ENCODE measurements around the gene IRGC.

IRGC gene

DNA sequence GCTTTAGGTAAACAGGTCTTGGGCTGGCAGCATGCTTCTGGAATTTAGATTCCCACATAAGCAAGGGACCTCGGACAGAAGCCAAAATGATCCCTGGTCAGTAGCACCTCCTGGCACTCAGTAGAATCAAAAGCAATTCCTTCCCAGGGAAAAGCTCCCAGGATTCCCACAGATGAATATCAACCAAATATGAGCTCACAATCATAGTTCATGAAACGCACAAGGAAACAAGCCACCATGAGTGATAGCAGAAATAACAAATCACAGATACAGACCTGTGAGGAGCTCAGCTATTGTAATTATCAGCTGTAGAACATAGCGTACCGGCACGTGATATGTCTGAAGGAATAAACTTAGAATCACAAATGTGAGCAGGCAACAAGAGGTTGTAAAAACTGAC is 24.1 kb upstream of the IRGC start:
- DNase-seq = no peak

DNA sequence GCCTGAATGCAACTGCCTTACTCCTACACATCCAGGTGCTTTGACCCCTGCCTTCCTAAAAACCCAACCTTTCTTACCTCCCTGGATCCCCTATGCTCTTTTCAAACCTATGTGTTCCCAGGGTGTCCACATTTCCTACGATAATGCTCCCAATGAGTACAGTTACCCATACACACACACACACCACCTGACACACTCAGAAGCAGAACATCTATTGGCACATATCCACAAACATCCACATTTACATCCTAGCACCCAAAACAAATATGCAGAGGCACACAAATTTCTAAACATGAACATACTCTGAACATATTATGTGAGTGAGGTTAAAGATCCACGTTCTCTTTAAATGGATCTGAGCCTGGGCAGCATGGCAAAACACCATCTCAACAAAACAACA is 23.5 kb upstream of the IRGC start:
- no peak for DNase-seq

DNA sequence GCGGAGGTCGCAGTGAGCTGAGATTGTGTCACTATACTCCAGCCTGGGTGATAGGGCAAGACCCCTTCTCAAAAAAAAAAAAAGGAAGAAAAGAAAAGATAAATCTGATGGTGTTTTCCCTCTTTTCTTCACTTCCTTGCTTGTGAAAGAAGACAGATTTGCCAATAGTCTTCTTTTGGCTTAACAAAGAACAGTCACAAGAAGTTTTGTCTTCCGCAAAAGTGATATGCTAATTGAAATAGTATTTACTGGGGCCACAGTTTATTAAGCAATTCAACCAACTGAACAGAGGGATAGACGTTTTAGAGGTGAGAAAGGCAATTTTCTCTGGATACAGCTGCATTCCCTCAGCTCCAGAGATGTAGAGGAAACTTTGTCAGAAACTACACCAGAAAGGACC is 23.0 kb upstream of the IRGC start:
- DNase-seq = no peak

DNA sequence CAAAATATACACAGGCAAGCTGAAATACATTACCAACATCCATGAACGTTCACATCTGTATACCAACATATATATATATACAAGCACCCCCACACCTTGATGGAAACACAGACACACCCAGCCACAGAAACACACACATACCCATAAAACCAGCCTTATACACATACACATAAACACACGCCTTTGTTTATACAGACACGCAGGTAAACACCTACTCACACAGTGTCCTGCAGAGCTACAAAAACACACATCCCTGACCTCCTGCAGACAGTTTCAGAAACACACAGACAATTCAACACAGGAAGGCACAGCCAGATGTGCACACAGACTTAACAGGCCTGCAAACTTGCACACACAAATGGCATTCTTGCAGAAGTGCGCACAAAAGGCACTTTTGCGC is 21.3 kb upstream of the IRGC start:
- DNase-seq = no peak

DNA sequence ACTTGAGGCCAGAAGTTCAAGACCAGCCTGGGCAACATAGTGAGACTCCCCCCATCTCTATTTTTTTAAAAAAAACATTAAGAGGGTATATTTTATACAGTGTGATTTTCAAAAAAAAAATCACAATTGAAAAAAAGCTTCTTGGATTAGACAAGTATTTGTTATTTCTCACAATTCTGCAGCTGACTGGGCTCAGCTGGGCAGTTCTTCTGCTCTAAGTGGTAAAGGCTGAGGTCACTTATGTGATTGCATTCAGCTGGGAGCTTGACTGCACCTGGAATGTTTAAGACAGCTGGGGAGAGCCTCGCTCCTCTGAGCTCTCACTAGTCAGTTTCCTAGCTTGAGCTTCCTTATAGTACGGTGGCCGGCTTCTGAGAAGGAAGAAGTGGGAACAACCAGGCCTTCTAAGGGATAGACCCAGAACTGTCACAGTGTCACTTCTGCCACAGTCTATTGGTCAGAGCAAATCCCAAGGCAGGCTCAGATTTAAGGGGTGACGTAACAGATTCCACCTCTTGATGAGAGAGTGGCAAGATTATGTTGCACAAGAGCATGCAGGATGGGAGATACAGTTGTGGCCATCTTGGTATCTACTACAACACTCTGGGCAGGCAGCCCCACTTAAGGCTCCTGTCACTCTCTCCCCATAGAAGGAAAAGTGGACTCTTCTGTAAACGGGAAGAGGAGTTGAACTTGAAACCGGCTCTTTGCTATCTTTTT is 19.7 kb upstream of the IRGC start:
- DNase-seq = no peak

DNA sequence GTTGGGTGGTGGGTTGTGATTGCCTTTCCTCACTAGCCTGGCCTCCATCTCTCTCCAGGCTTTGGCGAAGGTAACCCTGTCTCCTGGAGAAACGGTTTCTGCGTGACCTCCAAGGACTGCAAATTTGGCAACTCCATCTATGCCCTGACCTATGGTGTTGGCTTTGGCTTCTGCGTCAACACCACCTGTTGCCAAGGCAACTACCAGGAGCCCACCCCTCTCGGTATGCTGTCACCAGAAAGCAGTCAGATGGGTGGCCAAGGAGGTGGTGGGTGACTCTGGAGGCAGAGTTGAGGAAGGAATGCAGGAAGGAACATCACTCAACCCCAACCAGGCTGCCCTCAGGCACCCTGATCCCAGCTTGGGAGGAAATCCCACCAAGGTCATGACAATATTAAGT is 18.6 kb upstream of the IRGC start:
- no peak for DNase-seq

DNA sequence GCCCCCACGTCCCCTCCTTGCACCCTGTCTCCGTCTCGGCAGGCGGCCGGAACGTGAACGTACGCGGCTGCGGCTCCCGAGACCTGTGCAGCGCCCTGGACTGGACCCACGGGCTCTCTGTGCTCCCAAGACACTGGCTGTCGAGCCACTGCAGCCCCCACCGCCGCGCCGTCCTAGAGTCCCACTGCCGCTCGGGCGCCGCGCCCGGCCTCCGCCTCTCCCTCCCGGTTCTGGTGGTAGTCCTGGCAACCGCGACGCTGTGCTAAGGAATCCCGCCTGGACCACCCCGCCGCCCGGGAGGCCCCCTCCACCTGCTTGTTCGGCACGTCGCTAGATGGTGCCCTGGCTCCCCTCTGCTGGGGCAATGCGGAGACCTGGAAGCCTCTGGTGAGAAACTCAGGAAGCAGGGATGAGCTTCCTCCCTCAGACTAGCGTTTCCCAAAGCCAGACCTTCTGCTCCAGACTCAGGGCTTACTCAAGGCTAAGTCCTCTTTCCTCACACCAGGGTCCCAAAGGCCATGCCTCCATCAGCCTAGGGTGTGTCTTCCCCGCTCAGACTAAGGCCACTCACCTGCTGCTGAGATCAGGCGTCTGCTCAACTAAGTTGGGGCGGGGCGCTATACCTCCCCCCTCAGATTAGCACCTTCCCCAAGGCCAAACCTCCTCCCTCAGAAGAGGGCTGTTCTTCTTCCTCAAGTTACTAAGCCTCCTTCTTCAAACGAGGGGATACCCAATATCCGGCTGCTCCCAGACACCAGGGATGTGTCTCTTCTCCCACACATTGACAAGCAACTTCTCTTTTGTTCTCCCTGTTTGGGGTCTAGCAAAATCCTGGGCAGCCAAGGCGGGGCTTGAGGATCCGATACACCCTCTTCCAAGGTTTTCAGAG is 16.1 kb upstream of the IRGC start:
- DNase-seq = no peak

DNA sequence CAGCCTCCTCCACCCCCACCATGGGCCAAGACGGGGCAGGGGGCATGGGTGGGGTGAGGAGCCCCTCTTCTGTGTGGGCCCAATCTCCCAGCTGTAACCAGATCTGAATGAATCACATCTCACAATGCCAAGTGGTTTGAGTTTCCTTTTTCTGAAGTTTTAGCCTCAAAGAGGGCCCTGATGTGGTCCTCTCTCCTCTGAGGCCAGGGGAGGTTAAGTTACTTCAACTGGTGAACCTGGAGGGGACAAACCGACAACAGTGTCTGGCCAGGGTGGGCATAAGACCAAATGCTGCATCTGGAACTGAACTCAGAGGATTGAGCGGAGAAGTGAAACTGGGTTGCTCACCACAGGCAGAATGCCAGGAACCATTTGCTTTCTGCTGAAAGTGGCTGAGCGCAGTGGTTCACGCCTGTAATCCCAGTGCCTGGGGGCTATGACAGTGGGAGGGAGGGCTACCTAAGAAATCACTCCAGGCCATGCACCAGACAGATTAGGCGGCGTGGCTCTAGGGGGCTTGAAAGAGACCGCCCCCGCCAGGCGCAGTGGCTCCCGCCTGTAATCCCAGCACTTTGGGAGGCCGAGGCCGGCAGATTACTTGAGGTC is 15.4 kb upstream of the IRGC start:
- no peak for DNase-seq

DNA sequence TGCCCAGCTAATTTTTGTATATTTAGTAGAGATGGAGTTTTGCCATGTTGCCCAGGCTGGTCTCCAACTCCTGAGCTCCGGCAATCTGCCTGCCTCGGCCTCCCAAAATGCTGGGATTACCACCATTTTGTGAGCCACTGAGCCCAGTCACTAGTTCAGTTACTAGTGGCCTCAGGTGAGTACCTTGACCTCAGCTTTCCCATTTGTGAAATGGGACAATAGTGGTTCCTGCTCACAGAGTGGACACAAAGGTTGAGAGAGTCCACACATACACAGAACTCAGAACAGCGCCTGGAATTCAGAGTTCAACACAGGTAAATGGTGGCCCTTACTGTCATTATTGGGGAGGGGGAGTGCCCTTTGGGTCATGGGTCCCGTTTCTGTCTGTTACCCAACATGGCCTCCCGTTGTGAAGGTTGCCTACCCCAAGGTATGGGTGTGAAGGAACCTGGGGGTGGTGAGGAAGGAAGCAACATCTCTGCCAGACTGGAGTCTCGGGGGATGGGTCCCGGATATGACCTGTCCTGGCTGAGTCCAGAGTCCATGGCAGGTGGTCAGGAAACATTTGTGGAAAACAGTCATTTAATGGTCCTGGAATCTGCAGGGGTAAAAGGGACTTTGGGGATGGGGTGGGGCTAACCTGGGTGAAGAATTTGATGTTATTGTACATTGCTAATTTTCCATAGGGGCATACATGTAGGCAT is 11.7 kb upstream of the IRGC start:
- no peak for DNase-seq

DNA sequence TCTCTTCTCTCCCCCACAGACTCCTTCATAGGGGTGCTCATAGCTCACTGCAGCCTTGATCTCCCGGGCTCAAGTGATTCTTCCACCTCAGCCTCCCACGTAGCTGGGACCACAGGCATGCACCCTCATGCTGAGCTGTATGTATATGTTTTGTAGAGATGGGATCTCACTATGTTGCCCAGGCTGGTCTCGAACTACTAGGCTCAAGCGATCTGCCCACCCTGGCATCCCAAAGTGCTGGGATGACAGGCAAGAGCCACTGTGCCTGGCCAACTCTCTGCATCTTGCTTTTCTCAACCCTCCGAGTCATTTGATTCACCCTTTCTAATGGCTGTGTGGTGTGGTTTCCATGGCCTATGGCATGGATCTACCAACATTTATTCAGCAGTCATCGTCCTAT is 10.1 kb upstream of the IRGC start:
- no peak for DNase-seq

DNA sequence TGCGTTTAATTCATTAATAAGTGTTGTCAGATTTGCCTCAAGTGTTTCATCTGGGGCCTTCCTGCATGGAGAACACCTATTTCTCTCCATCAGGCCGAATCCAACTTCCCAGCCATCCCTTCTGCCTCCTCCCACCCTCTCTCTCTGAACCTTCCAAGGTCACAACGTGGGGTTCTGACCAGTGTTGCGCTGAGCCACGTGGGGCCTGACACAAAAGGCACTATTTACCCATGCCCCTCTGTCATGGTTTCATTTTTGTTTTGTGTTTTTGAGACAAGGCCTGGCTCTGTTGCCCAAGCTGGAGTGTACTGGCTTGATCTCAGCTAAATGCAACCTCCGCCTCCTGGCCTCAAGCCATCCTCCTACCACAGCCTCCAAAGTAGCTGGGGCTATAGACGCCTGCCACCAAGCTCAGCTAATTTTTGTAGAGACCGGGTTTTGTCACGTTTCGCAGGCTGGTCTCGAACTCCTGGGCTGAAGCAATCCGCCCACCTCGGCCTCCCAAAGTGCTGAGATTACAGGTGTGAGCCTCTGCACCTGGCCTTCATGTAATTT is 8.6 kb upstream of the IRGC start:
- no peak for DNase-seq

DNA sequence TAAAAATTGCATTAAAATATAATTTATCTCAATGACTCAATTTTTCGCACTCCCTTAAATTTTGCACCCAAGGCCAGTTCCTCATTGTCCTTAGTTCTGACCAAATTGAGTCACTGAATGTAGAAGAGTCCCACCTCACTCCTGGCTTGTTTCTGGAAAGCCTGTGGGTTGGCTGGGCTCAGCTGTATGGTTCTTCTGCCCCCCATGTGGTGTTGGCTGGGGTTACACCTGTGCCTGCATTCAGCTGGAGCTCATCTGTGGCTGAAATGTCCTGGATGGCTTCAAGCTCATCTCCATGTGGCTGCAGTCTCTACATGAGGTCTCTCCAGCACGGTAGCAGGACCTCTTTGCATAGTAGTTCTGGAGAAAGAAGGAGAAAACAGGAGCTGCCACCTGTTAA is 7.2 kb upstream of the IRGC start:
- DNase-seq = no peak

DNA sequence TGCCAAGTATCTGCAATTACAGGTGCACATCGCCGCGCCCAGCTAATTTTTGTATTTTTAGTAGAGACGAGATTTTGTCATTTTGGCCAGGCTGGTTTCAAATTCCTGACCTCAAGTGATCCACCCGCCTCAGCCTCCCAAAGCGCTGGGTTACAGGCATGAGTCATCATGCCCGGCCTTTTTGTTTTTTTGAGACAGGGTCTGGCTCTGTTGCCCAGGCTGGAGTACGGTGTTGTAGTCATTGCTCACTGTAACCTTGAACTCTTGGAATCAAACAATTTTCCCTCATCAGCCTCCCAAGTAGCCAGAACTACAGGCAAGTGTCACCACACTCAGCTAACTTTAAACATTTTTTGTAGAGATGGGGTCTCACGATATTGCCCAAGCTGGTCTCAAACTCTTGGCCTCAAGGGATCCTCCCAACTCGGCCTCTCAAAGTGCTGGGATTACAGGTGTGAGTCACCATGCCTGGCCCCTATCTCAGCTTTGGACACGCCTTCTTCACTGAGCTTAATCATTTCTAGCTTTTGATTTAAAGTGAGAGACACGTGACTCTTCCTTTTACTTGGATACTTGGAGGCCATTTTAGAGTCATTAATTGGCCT is 4.0 kb upstream of the IRGC start:
- DNase-seq = no peak

DNA sequence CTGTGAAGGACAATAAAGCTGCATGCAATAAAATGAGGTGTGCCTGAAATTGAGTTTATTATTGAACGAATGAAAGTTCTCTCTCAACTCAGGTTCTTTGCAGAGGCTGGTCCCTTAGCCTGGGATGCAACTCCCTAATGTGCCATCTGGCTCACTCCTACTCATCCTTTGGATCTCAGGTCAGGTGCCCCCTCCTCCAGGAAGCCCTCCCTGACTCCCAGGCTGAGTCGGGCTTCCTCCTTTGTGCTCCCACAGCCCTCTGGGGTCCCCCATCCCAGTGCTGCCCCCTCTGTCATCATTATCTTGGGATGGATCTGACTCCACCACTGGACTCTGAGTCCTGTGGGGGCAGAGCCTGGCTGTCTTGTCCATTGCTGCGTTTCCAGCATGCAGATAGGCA is 2.7 kb upstream of the IRGC start:
- DNase-seq = no peak

DNA sequence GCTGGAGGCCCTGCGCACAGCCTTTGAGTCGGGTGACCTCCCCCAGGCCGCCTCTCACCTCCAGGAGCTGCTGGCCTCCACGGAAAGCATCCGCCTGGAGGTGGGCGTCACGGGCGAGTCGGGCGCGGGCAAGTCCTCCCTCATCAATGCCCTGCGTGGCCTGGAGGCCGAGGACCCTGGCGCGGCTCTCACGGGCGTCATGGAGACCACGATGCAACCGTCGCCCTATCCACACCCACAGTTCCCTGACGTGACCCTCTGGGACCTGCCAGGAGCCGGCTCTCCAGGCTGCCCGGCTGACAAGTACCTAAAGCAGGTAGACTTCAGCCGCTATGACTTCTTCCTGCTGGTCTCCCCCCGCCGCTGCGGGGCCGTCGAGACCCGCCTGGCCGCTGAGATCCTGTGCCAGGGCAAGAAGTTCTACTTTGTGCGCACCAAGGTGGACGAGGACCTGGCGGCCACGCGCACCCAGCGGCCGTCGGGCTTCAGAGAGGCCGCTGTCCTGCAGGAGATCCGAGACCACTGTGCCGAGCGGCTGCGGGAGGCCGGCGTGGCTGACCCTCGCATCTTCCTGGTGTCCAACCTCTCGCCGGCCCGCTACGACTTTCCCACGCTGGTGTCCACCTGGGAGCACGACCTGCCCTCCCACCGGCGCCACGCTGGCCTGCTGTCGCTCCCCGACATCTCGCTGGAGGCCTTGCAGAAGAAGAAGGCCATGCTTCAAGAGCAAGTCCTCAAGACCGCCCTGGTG is 2.9 kb downstream of the IRGC start:
- DNase-seq = no peak

DNA sequence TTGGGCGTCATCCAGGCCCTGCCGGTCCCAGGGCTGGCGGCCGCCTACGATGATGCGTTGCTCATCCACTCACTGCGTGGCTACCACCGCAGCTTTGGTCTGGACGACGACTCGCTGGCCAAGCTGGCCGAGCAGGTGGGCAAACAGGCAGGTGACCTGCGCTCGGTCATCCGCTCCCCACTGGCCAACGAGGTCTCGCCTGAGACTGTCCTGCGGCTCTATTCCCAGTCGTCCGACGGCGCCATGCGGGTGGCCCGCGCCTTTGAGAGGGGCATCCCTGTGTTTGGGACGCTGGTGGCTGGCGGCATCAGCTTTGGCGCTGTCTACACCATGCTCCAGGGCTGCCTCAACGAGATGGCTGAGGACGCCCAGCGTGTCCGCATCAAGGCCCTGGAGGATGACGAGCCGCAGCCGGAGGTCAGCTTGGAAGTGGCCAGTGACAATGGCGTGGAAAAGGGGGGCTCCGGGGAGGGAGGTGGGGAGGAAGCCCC is 3.5 kb downstream of the IRGC start:
- DNase-seq = no peak

DNA sequence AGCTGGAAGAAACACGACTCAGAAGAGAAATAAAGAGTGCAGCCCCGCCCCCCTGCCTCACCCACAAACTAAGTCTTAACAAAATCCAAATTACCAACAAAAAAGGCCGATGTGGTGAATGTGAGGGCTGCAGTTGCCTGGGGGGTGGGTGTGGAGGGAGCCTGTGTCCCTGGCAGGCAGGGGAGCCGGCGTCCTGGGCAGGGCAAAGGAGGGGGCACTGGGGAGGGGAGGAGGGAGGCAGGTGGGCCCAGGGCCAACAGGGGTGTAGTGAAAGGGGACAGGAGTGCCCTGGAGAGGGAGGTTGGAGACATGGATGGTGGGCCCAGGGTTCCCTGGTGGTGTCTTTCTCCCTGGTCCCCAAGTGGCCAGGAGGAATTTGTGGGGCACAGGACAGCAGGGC is 4.0 kb downstream of the IRGC start:
- DNase-seq = no peak

DNA sequence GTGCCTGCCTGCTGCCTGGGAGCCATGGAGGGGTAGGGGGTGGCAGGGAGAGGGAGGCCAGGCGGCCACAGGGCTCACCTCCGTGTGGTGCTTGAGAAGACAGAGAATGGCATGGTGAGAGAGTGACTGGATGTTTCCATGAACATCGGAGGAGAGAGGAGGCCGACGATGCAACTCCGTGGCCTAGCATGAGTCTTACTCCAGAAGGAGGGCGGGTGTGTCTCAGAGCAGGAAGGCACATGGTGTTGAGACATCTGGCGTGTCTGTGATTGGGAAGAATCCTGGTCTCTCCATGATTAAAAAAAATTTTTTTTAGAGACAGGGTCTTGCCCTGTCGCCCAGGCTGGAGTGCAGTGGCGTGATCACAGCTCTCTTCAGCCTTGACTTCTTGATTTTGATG is 5.1 kb downstream of the IRGC start:
- DNase-seq = no peak

DNA sequence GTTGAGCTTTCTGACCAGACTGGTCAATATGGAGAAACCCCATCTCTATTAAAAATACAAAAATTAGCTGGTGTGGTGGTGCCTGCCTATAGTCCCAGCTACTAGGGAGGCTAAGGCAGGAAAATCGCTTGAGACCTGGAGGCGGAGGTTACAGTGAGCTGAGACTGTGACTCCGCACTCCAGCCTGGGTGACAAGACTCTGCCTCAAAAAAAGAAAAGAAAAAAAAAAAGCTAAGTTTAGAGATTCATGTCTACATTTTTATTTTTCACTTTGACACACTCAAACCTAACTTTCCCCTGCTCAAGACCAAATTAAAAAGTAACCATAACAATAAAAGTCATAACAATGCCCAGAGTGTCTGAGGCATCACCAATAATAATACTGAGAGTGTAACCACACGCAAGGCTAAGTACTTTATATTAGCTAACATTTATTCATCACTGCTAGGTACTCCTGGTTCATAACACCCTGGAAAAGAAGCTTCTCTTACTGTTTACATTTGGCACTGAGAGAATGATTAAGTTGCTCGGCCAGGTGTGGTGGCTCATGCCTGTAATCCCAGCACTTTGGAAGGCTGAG is 5.7 kb downstream of the IRGC start:
- no peak for DNase-seq

DNA sequence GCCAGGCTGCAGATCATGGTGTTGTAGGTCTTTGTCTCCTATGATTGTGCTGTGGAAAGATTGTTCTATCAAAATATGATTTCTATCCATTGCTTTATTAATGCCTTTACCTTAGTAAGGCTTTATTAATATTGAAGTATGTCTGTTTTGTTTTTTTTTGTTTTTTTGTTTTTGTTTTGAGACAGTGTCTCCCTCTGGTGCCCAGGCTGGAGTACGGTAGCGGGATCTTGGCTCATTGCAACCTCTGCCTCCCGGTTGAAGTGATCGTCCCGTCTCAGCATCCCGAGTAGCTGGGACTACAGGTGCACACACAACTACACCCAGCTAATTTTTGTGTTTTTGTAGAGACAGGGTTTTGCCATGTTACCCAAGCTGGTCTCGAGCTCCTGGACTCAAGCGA is 7.7 kb downstream of the IRGC start:
- DNase-seq = no peak

DNA sequence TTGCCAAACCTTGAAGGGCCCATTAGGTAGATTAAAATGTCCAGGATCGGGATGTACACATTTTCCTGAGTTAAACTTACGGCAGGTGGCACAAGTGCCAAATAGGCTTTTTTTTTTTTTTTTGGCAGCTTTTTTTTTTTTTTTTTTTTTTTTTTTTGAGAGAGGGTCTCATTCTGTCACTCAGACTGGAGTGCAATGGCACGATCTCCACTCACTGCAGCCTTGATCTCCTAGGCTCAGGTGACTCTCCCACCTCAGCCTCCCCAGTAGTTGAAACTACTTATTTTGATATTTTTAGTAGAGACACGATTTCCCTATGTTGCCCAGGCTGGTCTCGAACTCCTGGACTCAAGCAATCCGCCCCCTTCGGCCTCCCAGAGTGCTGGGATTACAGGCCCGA is 9.0 kb downstream of the IRGC start:
- DNase-seq = no peak
